IMR-90 (cell line): ENCODE results near the gene ACOX1. TPM values are rescaled to one million over a fixed set of nuclear protein-coding genes. Genes with fewer than 3 reads are reported as not detected.

ENCODE experiments used
- ATAC-seq: fragments of 200-7000 bp; cut with Tn5 transposase; 2 replicates; pipeline ENCODE4 v1.9.1; 2020; ENCODE audit warnings: low read depth, mild to moderate bottlenecking, moderate library complexity
- BruUV-seq: library from RNA; stranded (reverse); fragments of 400-500 nt; replicated peaks from 2 replicates; lab custom pipeline; 2021; lab: Mats Ljungman, UMichigan
- CTCF ChIA-PET: fragments of 300-600 bp; formaldehyde crosslinking; extraction: SDS; loops from one replicate; lab custom pipeline; 2021; ENCODE audit warnings: antibody characterized with exemption; lab: Yijun Ruan, JAX
- POLR2A ChIA-PET: fragments of 300-600 bp; sonication (Branson Sonifier 250); formaldehyde crosslinking; loops from one replicate; lab custom pipeline; 2022; ENCODE audit warnings: antibody characterized with exemption; ENCODE audit not compliant: unreplicated experiment; lab: Charles Lee
- DNase-seq: peaks from one replicate; pipeline ENCODE4 v3.0.0; 2013
- H2AFZ ChIP-seq: replicated peaks from 2 replicates; pipeline ENCODE3; 2013; ENCODE audit warnings: low read length, mild to moderate bottlenecking; ENCODE audit not compliant: poor library complexity
- H2AK5ac ChIP-seq: 2 replicates; pipeline ENCODE4 v1.6.1; 2013; ENCODE audit warnings: low read depth, low read length, inconsistent platforms
- H2AK9ac ChIP-seq: replicated peaks from 2 replicates; pipeline ENCODE3; 2013; ENCODE audit warnings: mild to moderate bottlenecking, low read depth, low read length, moderate library complexity; ENCODE audit not compliant: poor library complexity
- H2BK120ac ChIP-seq: 2 replicates; pipeline ENCODE4 v1.6.1; 2013; ENCODE audit warnings: low read depth, low read length, inconsistent platforms
- H2BK15ac ChIP-seq: 3 replicates; pipeline ENCODE4 v1.6.1; 2013; ENCODE audit warnings: low read depth, low read length, inconsistent platforms
- H2BK20ac ChIP-seq: 2 replicates; pipeline ENCODE4 v1.6.1; 2013; ENCODE audit warnings: low read depth, mild to moderate bottlenecking, inconsistent platforms, low read length, moderate library complexity
- H2BK5ac ChIP-seq: 2 replicates; pipeline ENCODE4 v1.6.1; 2013; ENCODE audit warnings: mild to moderate bottlenecking, low read depth, low read length, inconsistent platforms; ENCODE audit not compliant: poor library complexity, severe bottlenecking
- H3K14ac ChIP-seq: replicated peaks from 2 replicates; pipeline ENCODE4 v1.6.1; 2013; ENCODE audit warnings: low read depth, low read length, inconsistent platforms
- H3K18ac ChIP-seq: 2 replicates; pipeline ENCODE4 v1.6.1; 2013; ENCODE audit warnings: low read depth, low read length, control low read depth
- H3K23ac ChIP-seq: 2 replicates; pipeline ENCODE4 v1.6.1; 2013; ENCODE audit warnings: low read depth, low read length, inconsistent platforms
- H3K27ac ChIP-seq: 2 replicates; pipeline ENCODE4 v1.5.1; 2013; ENCODE audit warnings: mild to moderate bottlenecking, control low read depth, low read length; ENCODE audit not compliant: insufficient read depth
- H3K27me3 ChIP-seq: 2 replicates; pipeline ENCODE4 v1.6.1; 2013; ENCODE audit warnings: low read length; ENCODE audit not compliant: control insufficient read depth, insufficient read depth
- H3K36me3 ChIP-seq: 2 replicates; pipeline ENCODE4 v1.6.1; 2013; ENCODE audit warnings: low read length, mixed read lengths; ENCODE audit not compliant: control insufficient read depth, insufficient read depth
- H3K4ac ChIP-seq: 2 replicates; pipeline ENCODE4 v1.6.1; 2013; ENCODE audit warnings: low read depth, low read length, inconsistent platforms
- H3K4me1 ChIP-seq: 2 replicates; pipeline ENCODE4 v1.6.1; 2013; ENCODE audit warnings: low read length, mixed read lengths; ENCODE audit not compliant: control insufficient read depth, insufficient read depth
- H3K4me2 ChIP-seq: 2 replicates; pipeline ENCODE4 v1.6.1; 2013; ENCODE audit warnings: low read depth, mild to moderate bottlenecking, control low read depth, low read length, moderate library complexity
- H3K4me3 ChIP-seq: 2 replicates; pipeline ENCODE4 v1.5.1; 2013; ENCODE audit warnings: low read depth, mild to moderate bottlenecking, control low read depth, low read length, moderate library complexity; ENCODE audit not compliant: insufficient read depth
- H3K56ac ChIP-seq: 2 replicates; pipeline ENCODE4 v1.6.1; 2013; ENCODE audit warnings: low read length, inconsistent platforms; ENCODE audit not compliant: insufficient read depth; ENCODE audit errors: extremely low read depth
- H3K79me1 ChIP-seq, 2 experiments: 2 replicates each; pipeline ENCODE4 v1.6.1; 2013; ENCODE audit warnings: low read length in 2 of 2, inconsistent platforms in 1 of 2, low read depth in 1 of 2
- H3K9ac ChIP-seq: 2 replicates; pipeline ENCODE4 v1.6.1; 2013; ENCODE audit warnings: low read depth, low read length, control low read depth
- H3K9me1 ChIP-seq: 2 replicates; pipeline ENCODE4 v1.6.1; 2013; ENCODE audit warnings: low read length, inconsistent platforms; ENCODE audit not compliant: insufficient read depth
- H3K9me3 ChIP-seq: 2 replicates; pipeline ENCODE4 v1.6.1; 2013; ENCODE audit warnings: low read length; ENCODE audit not compliant: control insufficient read depth, insufficient read depth
- H4K20me1 ChIP-seq: 2 replicates; pipeline ENCODE4 v1.6.1; 2013; ENCODE audit warnings: low read length, inconsistent platforms; ENCODE audit not compliant: insufficient read depth
- H4K5ac ChIP-seq: 2 replicates; pipeline ENCODE4 v1.6.1; 2013; ENCODE audit warnings: mild to moderate bottlenecking, low read depth, low read length, control low read depth
- H4K8ac ChIP-seq, 2 experiments: 2 replicates each; pipeline ENCODE4 v1.6.1; 2013; ENCODE audit warnings: low read depth in 2 of 2, low read length in 2 of 2, control low read depth in 1 of 2, inconsistent platforms in 1 of 2
- H4K91ac ChIP-seq: 2 replicates; pipeline ENCODE4 v1.6.1; 2013; ENCODE audit warnings: low read depth, low read length, inconsistent platforms; ENCODE audit not compliant: insufficient read depth
- NFE2L2 ChIP-seq: fragments of 150-350 bp; IDR thresholded peaks from 2 replicates; pipeline ENCODE4 v1.6.1; 2016; ENCODE audit warnings: low read depth, mild to moderate bottlenecking, low read length
- WGBS, 2 experiments: methylation state at CpG; one replicate each; pipeline versions ENCODE4 v1.1.5 to v1.1.7; 2013; ENCODE audit warnings: missing lambda C conversion rate in 2 of 2; ENCODE audit not compliant: insufficient read length in 1 of 2; ENCODE audit errors: extremely low coverage in 2 of 2; 5-methylcytosine and 5-hydroxymethylcytosine counted together
- dilution Hi-C: fragments of 300-500 bp; cut with HindIII; formaldehyde crosslinking; loops from one replicate; pipeline ENCODE4 v1.14.3; 2018; ENCODE audit warnings: low sequenced_read_pairs; ENCODE audit not compliant: unreplicated experiment
- in situ Hi-C: fragments of 300-500 bp; cut with MboI; formaldehyde crosslinking; loops from 3 replicates; pipeline ENCODE4 v1.14.3; 2019; ENCODE audit warnings: low sequenced_read_pairs, inconsistent platforms, mixed read lengths
- intact Hi-C: fragments of 100-400 bp; cut with micrococcal nuclease; formaldehyde crosslinking; loops from 2 replicates; pipeline ENCODE4 v1.10.0; 2022
- polyA plus RNA-seq, 3 experiments: library from polyadenylated mRNA; depleted of rRNA; stranded (reverse); fragments of >200 nt; gene quantifications; 2 replicates each; pipeline ENCODE4 v1.2.3, GENCODE V29; 2012; ENCODE audit warnings: low replicate concordance in 1 of 3
- total RNA-seq: library from RNA; depleted of rRNA; stranded (reverse); fragments of >200 nt; gene quantifications from 2 replicates; pipeline ENCODE4 v1.2.3, GENCODE V29; 2012

Gene ACOX1
- total and polyA plus RNA-seq, 2 of the 4 experiments (the other 2 are of a cell fraction) = 16.1 to 94.8 TPM

GRCh38 chr17:75925103-75925502, 53.9 kb downstream of the ACOX1 start:
- Histone ChIP-seq H3K9me3 (no peaks in the 10 kb centered on the region), H3K9me1 (peaks cover 5% of the 10 kb centered on the region; the same call in 1 of the 2 replicates), H4K91ac (no peak overlapping the region), H3K14ac (no peak overlapping the region), H4K8ac (no peak overlapping the region), H3K9ac (no peak overlapping the region), H2BK15ac (no peak overlapping the region), H3K27ac (no peak overlapping the region), H3K36me3 (peaks cover 12% of the 10 kb centered on the region), H2AFZ (no peak overlapping the region), H3K4me1 (no peaks in the 10 kb centered on the region), H2BK120ac (no peak overlapping the region), H3K27me3 (no peaks in the 10 kb centered on the region), H3K56ac (no peak overlapping the region), H4K5ac (no peak overlapping the region), H3K4me3 (no peak overlapping the region), H4K20me1 (no peaks in the 10 kb centered on the region; the same call in 1 of the 2 replicates), H2AK9ac (no peak overlapping the region), H3K79me1 (no peaks in the 10 kb centered on the region), H3K23ac (no peak overlapping the region), H2BK5ac (no peak overlapping the region), H2AK5ac (no peak overlapping the region), H3K4me2 (no peak overlapping the region), H2BK20ac (no peak overlapping the region), H3K18ac (no peak overlapping the region), H3K4ac (no peak overlapping the region)
- no TSS peak for BruUV-seq
- WGBS, 2 experiments = 95% methylated on average over 4 of the region's 11 CpGs; no CpG with 5 or more reads in 1 of the 2 experiments
- intact Hi-C loops = no loop called here
- ChIA-PET CTCF (no interaction called here), POLR2A (no interaction called here)
- ATAC-seq = no peak
- in situ Hi-C loops = no loop called here
- DNase-seq = no peak
- TF ChIP-seq NFE2L2 = no peak
- dilution Hi-C loops = no loop called here
